Head of caudate nucleus (tissue), 42 donors: Measurements from ENCODE around the gene TOLLIP.
A peak's percentile ranks its signal among the peaks of the same experiment; 100 is the strongest.

ENCODE experiments used
- DNase-seq, 42 donors: peaks; one replicate each; pipeline versions ENCODE4 v3.0.0 to v3.0.0-alpha.2; 2020 to 2021; ENCODE audit warnings: mixed read lengths in 7 of 42
- intact Hi-C: fragments of 100-400 bp; cut with DNase I; formaldehyde crosslinking; loops from one replicate; pipeline ENCODE4 v1.15.0; 2022

TOLLIP gene

GRCh38 chr11:1292018-1292643 is 17.3 kb downstream of the TOLLIP start:
- intact Hi-C loops, result no loop called here
- peak in 21 of 42 donors; percentile 15 to 71 (median 38) for DNase-seq

- intact Hi-C loops, result no loop called here
- peak in 12 of 42 donors; percentile 2 to 26 (median 10) for DNase-seq
Measured at GRCh38 chr11:1291295-1292017, 18.0 kb downstream of the TOLLIP start.

DNA sequence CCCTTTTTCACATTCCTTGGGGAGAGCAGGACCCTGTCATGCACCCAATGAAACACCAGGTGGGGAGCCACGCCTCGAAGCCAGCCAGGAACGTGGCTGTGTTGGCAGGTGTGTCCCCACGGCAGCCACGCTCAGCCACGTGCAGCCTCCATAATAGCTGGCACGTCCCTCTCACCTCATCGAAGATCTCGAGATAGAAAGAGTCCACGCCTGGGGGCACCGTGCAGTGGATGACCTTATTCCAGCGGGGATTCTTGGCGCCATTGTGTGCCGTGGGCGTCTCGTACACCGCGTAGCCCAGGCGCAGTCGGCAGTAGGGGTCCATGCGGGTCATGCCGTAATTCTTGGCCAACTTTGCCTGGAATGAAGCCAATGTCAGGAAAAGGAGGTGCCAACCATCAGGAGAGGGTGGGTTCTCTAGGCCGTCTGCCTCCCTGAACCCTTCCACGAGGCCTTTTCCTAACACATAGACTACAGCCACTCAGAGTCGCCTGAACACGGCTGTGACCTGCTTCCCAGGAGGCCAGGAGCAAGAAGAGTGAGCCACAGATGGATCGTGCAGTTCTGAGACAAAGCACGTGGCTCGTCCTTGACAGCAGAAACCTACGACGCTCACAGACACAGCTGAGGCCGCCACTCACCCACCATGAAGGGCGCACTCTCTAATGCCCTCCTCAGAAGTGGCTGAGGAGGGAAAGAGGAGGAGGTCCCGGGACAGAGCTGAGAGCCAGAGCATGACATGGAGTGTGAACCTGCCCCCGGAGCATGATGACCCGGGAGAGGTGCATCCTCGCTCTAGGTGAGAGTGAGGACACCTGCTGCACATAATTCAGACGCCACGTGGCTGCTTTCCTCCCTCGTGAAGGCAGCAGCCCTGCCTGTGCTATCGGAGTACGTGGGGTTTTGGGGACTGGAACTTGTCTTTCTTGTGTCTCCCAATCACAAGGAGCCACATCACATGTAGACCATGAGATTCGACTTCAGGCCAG is 19.1 kb downstream of the TOLLIP start:
- DNase-seq, result peak in 11 of 42 donors; percentile 3 to 25 (median 17)
- intact Hi-C loops, result no loop called here

DNA sequence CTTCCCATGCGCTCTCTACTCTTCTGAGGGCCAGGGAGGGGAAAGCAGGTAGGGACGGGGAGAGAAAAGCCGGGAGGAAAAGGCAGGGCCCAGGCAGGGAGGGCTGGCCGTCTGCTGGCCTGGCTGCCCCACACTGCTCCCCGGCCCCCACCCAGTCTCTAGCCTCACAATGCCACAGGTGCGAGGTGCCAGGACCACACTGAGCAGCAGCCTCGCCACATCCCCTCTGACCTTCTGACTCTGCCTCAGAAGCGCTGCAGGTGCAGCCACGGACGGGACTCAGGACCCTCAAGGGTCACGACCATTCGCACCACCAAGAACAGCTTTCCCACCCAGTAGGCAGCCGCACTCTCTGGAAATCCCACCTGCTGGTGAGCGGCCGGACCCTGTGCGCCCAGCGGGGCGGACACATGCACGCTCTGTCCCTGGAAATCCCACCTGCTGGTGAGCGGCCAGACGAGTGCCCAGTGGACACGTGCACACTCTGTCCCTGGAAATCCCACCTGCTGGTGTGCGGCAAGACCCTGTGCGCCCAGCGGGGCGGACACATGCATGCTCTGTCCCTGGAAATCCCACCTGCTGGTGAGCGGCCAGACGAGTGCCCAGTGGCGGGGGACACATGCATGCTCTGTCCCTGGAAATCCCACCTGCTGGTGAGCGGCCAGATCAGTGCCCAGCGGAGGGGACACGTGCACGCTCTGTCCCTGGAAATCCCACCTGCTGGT is 20.1 kb downstream of the TOLLIP start:
- peak in 3 of 42 donors; percentile 1 to 18 (median 16) for DNase-seq

GRCh38 chr11:1288426-1289151 is 20.8 kb downstream of the TOLLIP start:
- intact Hi-C loops, result no loop called here
- peak in 2 of 42 donors; percentile 1 to 24 for DNase-seq

More for the DNA sequence above, 20.1 kb downstream of the TOLLIP start:
- intact Hi-C loops, result no loop called here

DNA sequence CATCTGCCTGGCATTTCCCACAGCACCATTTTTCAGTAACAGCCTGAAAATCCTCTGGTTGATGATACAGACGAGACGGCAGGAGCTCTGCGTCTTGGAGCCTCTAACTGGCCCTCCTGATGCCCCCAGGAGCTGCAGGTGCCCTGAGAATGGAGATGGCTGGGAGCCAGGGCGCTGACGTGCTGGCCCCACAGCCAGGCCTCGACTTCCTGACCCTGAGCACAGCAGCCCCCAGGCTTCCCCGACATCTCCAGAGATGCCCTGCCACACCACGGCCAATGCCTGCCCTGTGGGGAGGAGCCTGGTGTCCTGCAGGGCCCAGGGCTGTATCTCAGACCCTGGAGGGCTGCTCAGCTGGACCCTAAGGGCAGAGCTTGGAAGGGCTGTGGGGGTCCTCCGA is 21.5 kb downstream of the TOLLIP start:
- intact Hi-C loops, result no loop called here
- peak in 1 of 42 donors; percentile 10 for DNase-seq

DNA sequence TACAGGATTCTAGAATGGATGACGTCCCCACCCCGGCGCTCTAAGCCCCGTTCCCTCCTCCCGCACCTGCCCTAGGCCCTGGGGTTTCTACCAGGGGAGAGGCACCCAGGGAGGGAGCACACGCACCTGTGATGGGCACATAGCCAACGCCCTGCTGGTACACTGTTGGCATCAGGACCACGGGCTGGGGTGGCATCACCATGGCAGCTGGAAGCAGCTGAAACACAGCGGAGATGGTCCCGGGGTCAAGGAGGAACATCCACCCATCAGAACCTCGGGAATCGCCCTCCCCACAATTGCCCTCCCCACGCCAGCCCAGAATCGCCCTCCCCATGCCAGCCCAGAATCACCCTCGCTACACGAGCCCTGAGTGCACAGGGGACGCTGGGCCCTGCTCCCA is 23.6 kb downstream of the TOLLIP start:
- intact Hi-C loops, result no loop called here
- no peak for DNase-seq

- DNase-seq, result no peak
- intact Hi-C loops, result no loop called here
Measured at GRCh38 chr11:1285316-1285744, 24.1 kb downstream of the TOLLIP start.

DNA sequence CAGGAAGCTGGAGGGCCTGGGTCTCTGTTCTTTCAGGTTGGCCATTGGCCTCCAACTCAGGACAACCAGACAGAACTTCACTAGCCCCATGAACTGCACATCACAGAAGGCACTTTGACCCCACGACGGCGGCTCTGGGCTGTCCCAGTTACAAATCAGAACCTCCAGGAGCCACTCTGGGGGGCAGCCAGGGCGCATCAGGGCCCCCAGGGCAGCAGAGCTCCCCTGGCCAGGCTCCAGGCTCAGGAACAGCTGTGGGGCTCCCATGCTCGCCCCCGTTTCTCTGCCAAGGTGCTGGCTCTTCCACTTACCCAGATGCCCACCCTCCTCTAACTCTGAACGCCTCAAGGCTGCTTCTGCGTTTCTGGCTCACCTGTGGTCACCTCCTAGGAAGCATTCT is 25.5 kb downstream of the TOLLIP start:
- DNase-seq, result no peak
- intact Hi-C loops, result no loop called here

GRCh38 chr11:1283091-1283511 is 26.3 kb downstream of the TOLLIP start:
- no peak for DNase-seq
- intact Hi-C loops, result no loop called here

- DNase-seq, result no peak
- intact Hi-C loops, result no loop called here
Measured at GRCh38 chr11:1281974-1282365, 27.5 kb downstream of the TOLLIP start.

DNA sequence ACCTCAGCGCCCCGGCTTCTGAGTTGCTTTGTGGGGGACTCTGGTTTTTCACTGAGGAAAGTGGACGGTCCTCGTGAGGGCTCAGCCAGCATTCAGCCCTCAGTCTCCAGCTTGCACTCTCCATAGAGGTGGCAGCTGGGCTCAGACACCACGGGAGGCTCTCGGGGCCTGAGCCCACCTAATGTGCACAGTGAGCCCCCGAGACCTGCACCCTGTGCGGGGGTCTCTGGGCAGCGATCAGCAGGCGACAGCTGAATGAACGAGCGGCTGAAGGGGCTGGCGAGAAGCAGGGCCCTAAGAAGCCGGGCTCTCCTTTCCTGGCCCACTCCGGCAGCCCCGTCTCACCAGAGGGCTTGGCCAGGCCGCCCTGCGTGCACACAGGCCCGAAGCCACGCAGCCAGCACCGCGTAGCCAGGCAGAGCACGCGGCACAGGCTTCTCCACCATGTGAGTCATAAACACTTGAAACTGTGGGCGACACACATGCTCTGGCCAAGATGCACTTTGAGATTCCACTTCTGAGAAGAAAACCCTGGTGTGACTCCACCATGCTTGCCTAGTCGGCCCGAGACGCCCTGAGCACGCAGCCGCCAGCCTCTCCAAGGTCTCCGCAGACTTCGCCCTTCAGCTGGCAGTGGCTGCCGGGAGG is 28.0 kb downstream of the TOLLIP start:
- intact Hi-C loops, result no loop called here
- DNase-seq, result no peak

DNA sequence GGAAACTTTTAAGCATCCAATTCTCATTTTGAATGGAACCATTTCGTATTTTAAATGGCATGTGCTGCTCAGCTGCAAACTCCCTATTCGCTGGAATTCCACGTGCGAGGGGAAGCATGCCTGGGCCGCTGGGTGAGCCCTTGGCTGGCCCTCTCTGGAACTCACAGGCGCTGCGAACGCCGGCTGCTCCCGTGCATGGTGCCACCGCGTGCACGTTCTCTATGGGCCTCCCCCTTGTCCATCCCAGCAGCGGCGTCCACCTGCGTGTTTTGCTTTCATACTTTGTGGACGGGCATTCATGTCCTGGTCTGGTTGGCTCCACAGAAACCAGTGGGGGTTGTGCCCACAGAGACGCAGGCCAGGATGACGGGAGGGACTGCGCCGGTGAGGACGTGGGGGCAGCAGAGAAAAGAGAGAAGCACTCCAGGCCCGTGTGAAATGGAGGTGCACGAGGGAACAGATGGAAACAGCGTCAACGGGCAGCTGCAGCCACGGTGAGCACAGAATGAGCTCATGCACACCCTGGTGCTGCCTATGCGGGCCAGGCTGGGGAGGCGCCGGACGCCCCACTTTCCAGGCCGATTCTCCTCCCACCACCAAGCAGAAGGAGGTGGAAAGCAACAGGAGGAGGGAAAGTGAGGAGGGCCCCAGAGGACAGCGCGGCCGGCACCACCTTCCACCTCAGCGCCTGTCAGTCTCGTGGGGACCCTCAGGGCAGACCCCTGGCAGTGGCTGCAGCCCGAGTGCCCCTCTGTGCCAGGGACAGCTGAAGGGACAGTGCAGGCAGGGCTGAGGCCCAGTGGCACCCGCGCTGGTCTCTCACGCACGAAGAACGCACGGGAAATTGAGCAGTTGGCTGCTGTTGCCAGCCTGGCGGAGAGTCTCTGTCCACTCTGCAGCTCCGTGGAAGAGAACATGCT is 29.1 kb downstream of the TOLLIP start:
- DNase-seq, result no peak

DNA sequence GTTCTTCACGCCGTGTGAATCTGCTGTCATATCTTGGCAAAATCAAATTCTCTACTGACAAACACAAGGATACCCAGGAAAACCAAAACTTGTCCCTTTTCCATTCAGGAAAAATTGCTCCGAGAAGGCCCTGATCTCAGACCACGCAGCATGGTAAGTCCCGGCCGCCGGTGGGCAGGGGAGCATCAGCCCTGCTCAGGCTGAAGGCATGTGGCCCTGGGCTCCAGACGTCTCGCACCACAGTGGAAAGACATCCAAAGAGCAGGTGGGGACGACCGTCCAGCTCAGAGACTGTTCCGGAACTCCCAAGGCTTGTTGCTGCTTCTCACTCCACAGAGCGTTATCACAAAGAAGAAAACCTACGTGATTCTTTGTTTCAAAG is 29.8 kb downstream of the TOLLIP start:
- DNase-seq, result no peak
- intact Hi-C loops, result no loop called here

More for the DNA sequence above, 29.1 kb downstream of the TOLLIP start:
- intact Hi-C loops, result no loop called here

- intact Hi-C loops, result no loop called here
- DNase-seq, result no peak
Measured at GRCh38 chr11:1278766-1279673, 30.4 kb downstream of the TOLLIP start.
